HG02678 (cell line): ENCODE measurements around the gene ZDHHC9.
"Not testable (repeated sequence)": the region's sequence is repeated elsewhere in the genome, so short reads cannot be mapped to it uniquely, and the experiment has no call there.

ENCODE experiments used
- ATAC-seq: cut with Tn5 transposase; IDR thresholded peaks from one replicate; pipeline ENCODE4 v1.9.1; 2021; ENCODE audit warnings: mild to moderate bottlenecking, moderate library complexity; ENCODE audit not compliant: unreplicated experiment

The ZDHHC9 gene

GRCh38 chrX:129843459-129844306 is at the start of gene ZDHHC9:
Gene ZDHHC9 (minus strand): TSS chrX:129843886. CDS start chrX:129841945, 1,941 bp downstream.
- peak; percentile 98 for ATAC-seq

GRCh38 chrX:129877401-129877800 is 33.7 kb upstream of the ZDHHC9 start:
- no peak for ATAC-seq

DNA sequence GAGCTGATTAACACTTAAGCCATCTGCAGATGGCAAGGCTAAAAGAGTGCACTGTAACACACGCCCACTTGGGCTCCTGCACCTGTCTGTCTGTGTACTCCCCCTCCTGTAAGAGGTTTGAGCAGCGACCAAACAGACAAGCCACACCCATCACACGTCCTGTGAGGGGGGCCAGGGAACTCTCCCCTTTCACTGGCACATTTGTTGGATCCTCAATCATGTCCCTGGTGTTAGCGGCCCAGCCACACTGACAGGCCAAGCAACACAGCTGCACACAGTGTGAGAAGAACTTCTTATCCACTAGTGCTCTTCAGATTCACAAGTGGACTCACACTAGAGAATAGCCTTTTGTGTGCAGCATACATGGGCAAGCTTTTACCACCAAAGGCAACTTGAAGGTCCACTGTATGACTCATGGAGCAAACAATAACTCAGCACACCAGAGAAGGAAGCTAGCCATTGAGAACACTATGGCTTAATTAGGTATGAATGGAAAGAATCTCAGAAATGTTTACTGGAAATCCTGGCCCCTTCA is 33.2 kb upstream of the ZDHHC9 start:
- ATAC-seq: no peak

DNA sequence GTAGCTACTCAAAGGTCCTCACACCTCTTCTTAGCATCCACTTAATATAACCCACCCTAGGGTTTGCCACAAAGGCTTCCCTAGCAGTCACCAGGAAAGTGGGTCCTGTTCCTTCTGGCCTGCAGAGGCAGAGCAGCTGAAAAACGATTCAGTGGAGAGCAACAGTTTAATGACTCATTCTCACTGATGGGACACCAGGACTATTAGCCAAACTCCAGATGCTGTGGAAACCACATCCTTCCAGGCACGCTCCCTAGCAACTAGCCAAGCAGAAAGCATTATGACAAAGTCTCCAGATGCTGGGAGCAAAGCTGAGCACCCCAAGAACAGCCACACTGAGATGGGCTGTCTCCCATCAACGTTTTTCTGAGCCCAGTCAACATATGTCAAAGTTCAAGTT is 32.0 kb upstream of the ZDHHC9 start:
- ATAC-seq: no peak

DNA sequence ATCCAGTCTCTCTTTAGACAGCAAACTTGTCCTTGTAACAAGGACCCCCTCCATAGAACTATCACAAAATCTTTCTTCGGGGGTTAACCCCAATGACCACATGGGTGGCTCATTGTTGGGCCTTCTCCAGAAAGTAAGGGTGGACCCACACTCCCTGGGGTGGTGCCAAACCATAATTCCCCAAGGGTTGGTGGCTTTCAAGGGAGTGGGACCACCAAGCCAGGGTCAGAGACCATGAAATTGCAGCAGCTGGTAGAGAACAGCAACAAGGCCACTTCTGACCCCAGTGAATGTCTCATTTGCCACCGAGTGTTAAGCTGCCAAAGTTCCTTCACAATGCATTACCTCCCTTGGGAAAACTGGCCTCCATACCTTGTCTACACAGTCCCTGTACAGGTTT is 28.8 kb upstream of the ZDHHC9 start:
- no peak for ATAC-seq

DNA sequence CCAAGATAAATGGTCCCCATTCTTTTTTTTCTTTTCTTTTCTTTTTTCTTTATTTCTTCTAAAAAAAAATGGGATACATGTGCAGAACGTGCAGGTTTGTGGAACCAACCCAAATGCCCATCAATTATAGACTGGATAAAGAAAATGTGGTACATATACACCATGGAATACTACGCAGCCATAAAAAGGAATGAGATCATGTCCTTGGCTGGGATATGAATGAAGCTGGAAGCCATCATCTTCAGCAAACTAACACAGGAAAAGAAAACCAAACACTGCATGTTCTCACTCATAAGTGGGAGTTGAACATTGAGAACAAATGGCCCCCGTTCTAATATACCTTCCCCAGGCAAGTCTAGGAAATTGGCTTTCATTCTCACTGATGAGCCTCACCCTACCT is 22.6 kb upstream of the ZDHHC9 start:
- not testable (repeated sequence) for ATAC-seq

- not testable (repeated sequence) for ATAC-seq
Observed at GRCh38 chrX:129859134-129859533, 15.4 kb upstream of the ZDHHC9 start.

- not testable (repeated sequence) for ATAC-seq
Observed at GRCh38 chrX:129851825-129852224, 8.1 kb upstream of the ZDHHC9 start.

DNA sequence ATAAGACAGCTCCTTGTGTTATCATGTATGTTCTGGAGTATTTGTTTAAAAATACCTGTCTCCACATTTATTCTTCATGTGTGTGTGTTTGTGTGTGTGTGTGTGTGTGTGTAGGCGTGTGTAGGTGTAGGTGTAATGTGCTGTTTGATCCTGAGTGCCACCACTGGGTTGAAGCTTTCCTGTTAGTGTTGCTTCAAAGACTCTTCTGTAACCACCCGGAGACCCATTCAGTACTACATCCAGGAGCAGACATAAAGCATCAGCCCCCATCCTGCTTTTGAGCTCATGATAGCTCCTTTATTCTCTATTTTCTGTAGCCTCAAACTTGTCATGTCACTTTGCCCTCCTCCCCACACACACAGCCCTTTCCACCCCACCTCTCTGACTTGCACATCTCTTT is 3.0 kb upstream of the ZDHHC9 start:
- ATAC-seq: no peak

DNA sequence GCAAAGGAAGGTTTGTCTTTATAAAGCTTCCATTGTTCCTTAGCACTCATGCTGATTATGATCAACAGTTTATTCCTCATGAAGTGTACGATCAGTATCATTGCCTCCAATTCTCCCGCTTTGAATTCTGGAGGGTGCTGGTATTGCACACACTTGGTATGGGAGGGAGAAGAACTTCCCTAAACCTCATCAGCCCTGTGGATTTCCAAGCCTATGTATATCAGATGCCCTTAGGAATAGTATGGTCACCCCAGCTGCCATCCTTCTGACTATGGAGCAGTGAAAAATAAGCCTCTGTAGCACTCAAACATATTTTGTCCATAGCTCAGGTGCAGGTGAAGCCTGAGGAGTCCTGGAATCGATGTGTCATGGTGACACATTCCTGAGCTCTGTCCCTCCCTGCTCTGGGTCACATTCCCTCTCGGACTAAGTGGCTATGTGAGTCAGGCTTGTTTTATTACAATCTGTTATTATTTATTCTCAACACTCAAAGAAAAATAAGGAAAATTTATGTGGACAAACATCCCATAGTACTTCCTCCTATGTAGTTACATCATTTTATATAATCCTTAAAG is 2.0 kb upstream of the ZDHHC9 start:
- no peak for ATAC-seq

- ATAC-seq: no peak
Observed at GRCh38 chrX:129843209-129843458, 552 bp downstream of the ZDHHC9 start.

DNA sequence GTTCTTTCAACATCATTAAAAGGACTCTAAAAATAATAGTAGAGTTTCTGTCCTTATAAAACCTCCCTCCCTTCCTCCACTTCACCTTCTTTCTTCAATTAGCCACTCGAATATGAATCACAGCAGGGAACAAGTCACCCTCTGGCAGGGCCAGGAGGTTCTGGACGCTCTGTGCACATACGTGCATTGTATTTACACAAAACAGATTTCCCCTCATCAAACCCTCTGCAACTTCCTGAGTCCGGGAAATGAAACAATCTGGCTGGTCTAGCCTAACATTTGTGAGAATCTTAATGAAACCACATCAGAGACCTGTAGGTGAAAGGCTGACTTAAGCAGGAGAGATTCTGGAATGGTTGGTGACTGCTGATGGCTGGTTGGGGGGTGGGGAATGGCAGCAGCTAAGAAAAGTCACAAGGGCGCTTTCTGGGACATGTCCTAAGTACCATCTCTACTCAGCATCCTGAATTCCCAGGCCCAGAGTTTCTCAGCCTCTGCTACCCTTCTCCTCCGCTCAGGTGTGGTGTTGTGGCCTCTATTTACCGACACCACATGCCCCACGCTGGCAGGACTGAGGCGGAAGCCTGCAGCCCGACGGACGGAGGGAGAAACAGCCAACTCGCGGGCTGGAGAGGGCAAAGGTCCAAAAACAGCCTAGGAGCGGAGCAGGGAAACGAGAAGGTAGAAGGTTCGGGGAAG is 1.0 kb downstream of the ZDHHC9 start:
- ATAC-seq: no peak

GRCh38 chrX:129840344-129840743 is 3.3 kb downstream of the ZDHHC9 start:
- no peak for ATAC-seq

DNA sequence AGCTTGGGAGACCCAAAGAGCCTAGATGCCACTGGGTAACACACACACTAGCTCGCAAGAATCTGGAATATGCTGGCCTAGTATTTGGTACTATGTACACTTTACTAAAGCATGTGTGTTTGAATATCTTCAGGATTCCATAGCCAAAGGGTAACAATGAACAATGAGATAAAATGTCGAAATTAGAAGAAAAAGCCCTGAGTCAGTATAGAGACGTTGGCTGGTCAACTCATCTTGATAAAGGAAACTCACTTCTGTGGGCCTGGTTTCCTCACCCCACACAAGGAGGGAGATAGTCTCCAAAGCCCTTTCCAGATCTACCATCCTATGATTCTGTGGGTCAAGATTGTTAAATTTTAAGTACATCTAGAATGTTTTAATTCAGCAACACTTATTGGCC is 6.9 kb downstream of the ZDHHC9 start:
- no peak for ATAC-seq

GRCh38 chrX:129833153-129833990 is 10.3 kb downstream of the ZDHHC9 start:
- ATAC-seq: no peak

- ATAC-seq: no peak
Observed at GRCh38 chrX:129831091-129831885, 12.4 kb downstream of the ZDHHC9 start.

GRCh38 chrX:129830494-129830893 is 13.2 kb downstream of the ZDHHC9 start:
- ATAC-seq: no peak

DNA sequence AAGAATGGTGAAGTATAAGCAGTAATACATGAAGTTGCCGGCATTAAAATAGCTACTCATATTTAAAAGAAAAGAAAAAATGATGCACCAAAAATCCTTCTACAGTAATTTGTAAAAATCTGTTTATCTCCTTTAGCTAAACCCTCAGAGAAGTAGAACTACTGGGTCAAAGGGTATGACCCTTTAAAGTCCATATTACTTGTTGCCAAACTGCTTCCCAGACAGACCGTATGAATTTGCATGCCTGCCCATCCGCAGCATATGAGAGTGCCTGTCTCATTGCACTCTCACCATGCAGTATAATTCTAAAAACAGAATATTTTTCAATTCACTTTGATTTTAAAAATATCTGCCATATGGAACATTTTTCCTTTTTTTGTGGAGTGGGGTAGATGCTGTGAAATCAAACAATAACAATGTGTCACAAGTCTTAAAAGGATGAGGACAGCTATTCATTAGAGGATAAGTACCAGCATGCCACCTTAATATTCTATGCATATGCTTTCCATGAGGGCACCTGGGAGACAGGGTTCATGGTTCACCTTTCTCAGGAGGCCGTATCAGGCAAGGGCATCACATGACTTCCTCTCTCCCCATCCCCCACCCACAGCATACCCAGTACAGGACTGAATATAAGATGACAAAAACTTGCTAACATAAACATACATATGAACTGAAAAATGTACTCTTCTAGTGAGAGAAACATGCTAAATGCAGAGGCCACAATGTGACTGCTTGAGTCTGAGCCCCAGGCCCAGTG is 17.8 kb downstream of the ZDHHC9 start:
- no peak for ATAC-seq

GRCh38 chrX:129824620-129825019 is 19.1 kb downstream of the ZDHHC9 start:
- no peak for ATAC-seq
